Measurements from ENCODE around the gene IPCEF1.

DNA sequence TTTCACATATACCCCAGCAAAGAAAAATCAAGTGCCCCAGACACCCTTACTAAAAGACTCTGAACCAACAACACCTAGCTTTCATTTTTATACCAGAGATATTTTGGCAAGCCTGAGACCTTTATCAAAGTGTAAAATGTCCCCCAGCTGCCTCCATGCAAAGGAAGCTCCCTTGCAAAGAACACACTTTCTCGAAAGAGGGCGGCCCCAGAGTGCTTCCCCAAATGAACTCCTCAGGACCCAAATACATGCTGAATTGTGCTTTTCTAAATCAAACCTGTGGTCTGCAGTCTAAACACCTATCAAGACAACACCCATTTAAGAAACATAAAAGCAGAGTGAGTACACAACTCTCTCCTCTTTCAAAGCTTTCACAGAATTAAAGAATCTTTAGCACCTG is 490 bp downstream of the IPCEF1 start:
- TF ChIP-seq CTCF (IDR thresholded peaks at IDR 0.05): no peak
- no peak for TF ChIP-seq POLR2A (IDR thresholded peaks at IDR 0.05)
